ENCODE results near the gene CYP27B1. TPM values are rescaled to one million over a fixed set of nuclear protein-coding genes. Genes with fewer than 3 reads are reported as not detected.

Gene CYP27B1
- total and polyA plus RNA-seq, 9 of the 15 experiments (the other 6 are each of a cell fraction or from before 2014, with no cell fraction given): 0.18 to 4.2 (median 1.8) TPM

GRCh38 chr12:57751788-57752667, 14.8 kb downstream of the CYP27B1 start, which contains the start of gene CDK4 (continued):
- TF ChIP-seq CTCFL (IDR thresholded peaks at IDR 0.05; ENCODE audit: borderline replicate concordance, insufficient read depth, low read depth, low read length, poor library complexity, severe bottlenecking) (no peak), NKRF (IDR thresholded peaks at IDR 0.05; ENCODE audit: borderline replicate concordance) (peak; percentile 95), SOX6 (IDR thresholded peaks at IDR 0.05) (peak; percentile 77), RAD21 (CRISPR knock-in tag; conservative IDR thresholded peaks at IDR 0.05 in 1 of 2, IDR thresholded peaks at IDR 0.05 in 1 of 2) (0 out of 4 replicates have a peak, but pooled peaks of 1 of the 2 experiments have one; percentile 1), SREBF2 (CRISPR knock-in tag; IDR thresholded peaks at IDR 0.05) (peak; percentile 62; the same call in 1 of the 2 replicates), IRF2 (CRISPR knock-in tag; IDR thresholded peaks at IDR 0.05) (no peak), NR2C2 (CRISPR knock-in tag; IDR thresholded peaks at IDR 0.05) (peak; percentile 69), NR2C2 (tag; IDR thresholded peaks at IDR 0.05) (no peak; the same call in none of the 2 replicates), ZNF766 (CRISPR knock-in tag; conservative IDR thresholded peaks at IDR 0.05) (no peak), EP400 (IDR thresholded peaks at IDR 0.05) (peak; percentile 99), OTX1 (CRISPR knock-in tag; IDR thresholded peaks at IDR 0.05) (0 out of 2 replicates have a peak, but pooled peaks have one; percentile 2), ELF2 (CRISPR knock-in tag; IDR thresholded peaks at IDR 0.05) (no peak), SRSF3 (IDR thresholded peaks at IDR 0.05; ENCODE audit: insufficient read depth, low read length) (no peak), MXD1 (CRISPR knock-in tag; IDR thresholded peaks at IDR 0.05; ENCODE audit: borderline replicate concordance, poor library complexity, severe bottlenecking) (peak; percentile 23), MTA2 (IDR thresholded peaks at IDR 0.05; ENCODE audit: low read depth) (peak; percentile 15; the same call in 1 of the 2 replicates), ZFP30 (CRISPR knock-in tag; IDR thresholded peaks at IDR 0.05; ENCODE audit: borderline replicate concordance) (no peak), HNRNPH1 (optimal IDR thresholded peaks at IDR 0.05; ENCODE audit: low read depth, low read length) (no peak), MYNN (IDR thresholded peaks at IDR 0.05) (peak; percentile 57; the same call in 1 of the 2 replicates), MYNN (CRISPR knock-in tag; IDR thresholded peaks at IDR 0.05) (no peak), CREB3L1 (IDR thresholded peaks at IDR 0.05; ENCODE audit: borderline replicate concordance, low read depth) (peak; percentile 78; the same call in 1 of the 2 replicates), NR1H2 (CRISPR knock-in tag; IDR thresholded peaks at IDR 0.05) (no peak)
